ENCODE results near the gene ANKRD36. TPM values are rescaled to one million over a fixed set of nuclear protein-coding genes. Genes with fewer than 3 reads are reported as not detected.
"Not testable (repeated sequence)": the region's sequence is repeated elsewhere in the genome, so short reads cannot be mapped to it uniquely, and the experiment has no call there.

Gene ANKRD36
- total and polyA plus RNA-seq, 2 of the 4 experiments (the other 2 are of a cell fraction): 2.6 to 20.1 TPM

GRCh38 chr2:97215025-97215424 lies 102.1 kb downstream of the ANKRD36 start:
- H2BK15ac ChIP-seq (ENCODE audit: low read depth, low read length); H3K27me3 ChIP-seq (ENCODE audit: control insufficient read depth, insufficient read depth, low read length); in situ Hi-C loops (cut with MboI; ENCODE audit: low sequenced_read_pairs); H3K56ac ChIP-seq (ENCODE audit: extremely low read depth, insufficient read depth, low read length); H3K23ac ChIP-seq (ENCODE audit: low read depth, low read length); DNase-seq; H3K36me3 ChIP-seq (ENCODE audit: control insufficient read depth, insufficient read depth, low read length); POLR2A ChIA-PET (ENCODE audit: unreplicated experiment); H2AK5ac ChIP-seq (ENCODE audit: low read depth, low read length); H3K4ac ChIP-seq (ENCODE audit: low read depth, low read length); H4K20me1 ChIP-seq (ENCODE audit: insufficient read depth, low read length); H3K4me2 ChIP-seq (ENCODE audit: low read depth, low read length); H3K79me1 ChIP-seq (ENCODE audit: low read depth in 1 of 2, low read length in 2 of 2); H3K4me3 ChIP-seq (ENCODE audit: insufficient read depth, low read depth, low read length); H2BK120ac ChIP-seq (ENCODE audit: low read depth, low read length); dilution Hi-C loops (cut with HindIII; ENCODE audit: low sequenced_read_pairs, unreplicated experiment); H4K8ac ChIP-seq (ENCODE audit: low read depth in 2 of 2, low read length in 2 of 2); H2BK5ac ChIP-seq (ENCODE audit: low read depth, low read length, poor library complexity, severe bottlenecking); H2AFZ ChIP-seq (replicated peaks; ENCODE audit: low read length, poor library complexity); H2BK20ac ChIP-seq (ENCODE audit: low read depth, low read length); H3K9me3 ChIP-seq (ENCODE audit: control insufficient read depth, insufficient read depth, low read length); H3K18ac ChIP-seq (ENCODE audit: low read depth, low read length); BruUV-seq (replicated peaks); H3K14ac ChIP-seq (replicated peaks; ENCODE audit: low read depth, low read length); CTCF ChIA-PET; H2AK9ac ChIP-seq (replicated peaks; ENCODE audit: low read depth, low read length, poor library complexity); H3K27ac ChIP-seq (ENCODE audit: insufficient read depth, low read length); H4K91ac ChIP-seq (ENCODE audit: insufficient read depth, low read depth, low read length); intact Hi-C loops (cut with micrococcal nuclease); H3K4me1 ChIP-seq (ENCODE audit: control insufficient read depth, insufficient read depth, low read length); ATAC-seq (ENCODE audit: low read depth); H3K9me1 ChIP-seq (ENCODE audit: insufficient read depth, low read length); H3K9ac ChIP-seq (ENCODE audit: low read depth, low read length); H4K5ac ChIP-seq (ENCODE audit: low read depth, low read length): not testable (repeated sequence)
- WGBS, 2 experiments (ENCODE audit: extremely low coverage in 2 of 2, insufficient read length in 1 of 2): no CpG with 5 or more reads among the region's 2 CpGs

- H2BK15ac ChIP-seq (ENCODE audit: low read depth, low read length): not testable (repeated sequence)
Observed at GRCh38 chr2:97230848-97231585, 118.1 kb downstream of the ANKRD36 start.

More at GRCh38 chr2:97230848-97231585, 118.1 kb downstream of the ANKRD36 start:
- H3K79me1 ChIP-seq (ENCODE audit: low read depth in 1 of 2, low read length in 2 of 2); H3K9ac ChIP-seq (ENCODE audit: low read depth, low read length); H4K91ac ChIP-seq (ENCODE audit: insufficient read depth, low read depth, low read length); in situ Hi-C loops (cut with MboI; ENCODE audit: low sequenced_read_pairs); H2AK5ac ChIP-seq (ENCODE audit: low read depth, low read length); BruUV-seq (replicated peaks); H3K56ac ChIP-seq (ENCODE audit: extremely low read depth, insufficient read depth, low read length); H3K9me3 ChIP-seq (ENCODE audit: control insufficient read depth, insufficient read depth, low read length); H3K4me3 ChIP-seq (ENCODE audit: insufficient read depth, low read depth, low read length); ATAC-seq (ENCODE audit: low read depth); CTCF ChIA-PET; H3K4me1 ChIP-seq (ENCODE audit: control insufficient read depth, insufficient read depth, low read length); H3K18ac ChIP-seq (ENCODE audit: low read depth, low read length); intact Hi-C loops (cut with micrococcal nuclease); H4K20me1 ChIP-seq (ENCODE audit: insufficient read depth, low read length); H3K14ac ChIP-seq (replicated peaks; ENCODE audit: low read depth, low read length); POLR2A ChIA-PET (ENCODE audit: unreplicated experiment); H4K5ac ChIP-seq (ENCODE audit: low read depth, low read length); H3K27me3 ChIP-seq (ENCODE audit: control insufficient read depth, insufficient read depth, low read length); H3K9me1 ChIP-seq (ENCODE audit: insufficient read depth, low read length); H3K27ac ChIP-seq (ENCODE audit: insufficient read depth, low read length); H3K4ac ChIP-seq (ENCODE audit: low read depth, low read length); H2BK20ac ChIP-seq (ENCODE audit: low read depth, low read length); dilution Hi-C loops (cut with HindIII; ENCODE audit: low sequenced_read_pairs, unreplicated experiment); DNase-seq; H2AK9ac ChIP-seq (replicated peaks; ENCODE audit: low read depth, low read length, poor library complexity); H3K23ac ChIP-seq (ENCODE audit: low read depth, low read length); H2BK120ac ChIP-seq (ENCODE audit: low read depth, low read length); H2AFZ ChIP-seq (replicated peaks; ENCODE audit: low read length, poor library complexity); H3K36me3 ChIP-seq (ENCODE audit: control insufficient read depth, insufficient read depth, low read length); H2BK5ac ChIP-seq (ENCODE audit: low read depth, low read length, poor library complexity, severe bottlenecking); H4K8ac ChIP-seq (ENCODE audit: low read depth in 2 of 2, low read length in 2 of 2); H3K4me2 ChIP-seq (ENCODE audit: low read depth, low read length): not testable (repeated sequence)
- 90% methylated on average over 2 of the region's 10 CpGs; no CpG with 5 or more reads in 1 of the 2 experiments for WGBS, 2 experiments (ENCODE audit: extremely low coverage in 2 of 2, insufficient read length in 1 of 2)

Measured in IMR-90 (cell line).